SK-N-MC (cell line): ENCODE data around the gene PRAC1.

Source experiments
- EZH2 ChIP-seq: fragments of 200-600 bp; sonication (generic); IDR thresholded peaks from one replicate; pipeline ENCODE4 v1.6.1; 2017; ENCODE audit warnings: antibody characterized with exemption
- FOXP2 ChIP-seq: optimal IDR thresholded peaks from 2 replicates; pipeline ENCODE3; 2011; ENCODE audit warnings: mild to moderate bottlenecking, moderate library complexity; ENCODE audit not compliant: insufficient read depth; ENCODE audit errors: extremely low read length, control extremely low read depth
- POLR2AphosphoS5 ChIP-seq: IDR thresholded peaks from 2 replicates; pipeline ENCODE4 v1.6.1; 2012; ENCODE audit warnings: mild to moderate bottlenecking, low read depth, low read length, borderline replicate concordance

DNA sequence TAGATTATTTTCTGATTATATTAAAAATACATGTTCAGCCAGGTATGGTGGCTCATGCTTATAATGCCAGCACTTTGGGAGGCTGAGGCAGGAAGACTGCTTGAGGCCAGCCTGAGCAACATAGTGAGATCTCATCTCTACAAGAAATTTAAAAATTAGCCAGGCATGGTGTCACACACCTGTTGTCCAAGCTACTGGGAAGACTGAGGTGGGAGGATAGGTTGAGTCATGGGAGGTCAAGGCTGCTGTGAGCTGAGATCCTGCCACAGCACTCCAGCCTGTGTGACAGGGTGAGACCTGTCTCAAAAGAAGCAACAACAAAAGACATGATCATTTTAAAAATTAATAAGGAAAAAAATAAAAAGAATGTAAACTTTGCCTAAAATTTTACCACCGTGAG lies 40.7 kb downstream of the PRAC1 start:
- TF ChIP-seq EZH2 (no peak), POLR2AphosphoS5 (no peak), FOXP2 (no peak)
